Measurements from ENCODE around the gene SESN2. TPM values are rescaled to one million over a fixed set of nuclear protein-coding genes. Genes with fewer than 3 reads are reported as not detected.

The SESN2 gene
- total and polyA plus RNA-seq, 10 of the 15 experiments (the other 5 are each of a cell fraction or from before 2014, with no cell fraction given), result 1.5 to 40.9 (median 17.8) TPM

- Histone ChIP-seq H2AFZ (ENCODE audit: control insufficient read depth, low read depth, low read length) (no peak overlapping the region), H3K27me3 (replicated peaks in 1 of 2; ENCODE audit: control insufficient read depth in 2 of 2, insufficient read depth in 2 of 2, low read length in 1 of 2) (no peaks in the 10 kb centered on the region), H3K4me2 (ENCODE audit: control insufficient read depth, insufficient read depth) (no peak overlapping the region), H3K9ac (ENCODE audit: control insufficient read depth, insufficient read depth, low read length) (no peak overlapping the region), H3K9me3 (replicated peaks; ENCODE audit: control insufficient read depth, insufficient read depth, low read length) (no peaks in the 10 kb centered on the region), H3K27ac (ENCODE audit: control insufficient read depth, insufficient read depth) (no peak overlapping the region), H3K4me3 (no peak overlapping the region), H4K20me1 (ENCODE audit: control insufficient read depth, insufficient read depth) (0 out of 2 replicates have a peak, but pooled peaks cover 4% of the 10 kb centered on the region), H3K4me1 (ENCODE audit: control insufficient read depth, insufficient read depth, low read length) (no peaks in the 10 kb centered on the region), H3K79me2 (ENCODE audit: control insufficient read depth, insufficient read depth, low read length) (peaks cover 32% of the 10 kb centered on the region), H3K36me3 (ENCODE audit: control insufficient read depth in 2 of 2, insufficient read depth in 2 of 2, low read length in 1 of 2) (no peaks in the 10 kb centered on the region; a peak in 1 of 4 replicates)
- ChIA-PET SMC1A (ENCODE audit: uncharacterized antibody, unreplicated experiment) (interaction anchor here (0.6 to 1.6 kb wide), 2 partner anchors 16 to 246 kb away, joined by 3 to 4 read pairs; no protein-coding TSS in a partner anchor), POLR2A (interaction anchor here (0.6 kb wide), 1 partner anchor 165 kb away, joined by 3 read pairs; no protein-coding TSS in a partner anchor), CTCF (interaction anchor here (3.0 kb wide), 1 partner anchor 16 kb away, joined by 24 read pairs; no protein-coding TSS in a partner anchor), RAD21 (ENCODE audit: unreplicated experiment) (interaction anchor here (0.6 kb wide), 1 partner anchor 250 kb away, joined by 3 read pairs; no protein-coding TSS in a partner anchor)
- DNase-seq (ENCODE audit: low read depth, low spot score), result no peak
- no peak for FAIRE-seq
- in situ Hi-C loops (cut with MboI) (no loop called here), intact Hi-C loops (cut with micrococcal nuclease; ENCODE audit: unreplicated experiment) (no loop called here)
- peak; percentile 11; the same call in 2 of the 3 replicates for ATAC-seq
- WGBS (ENCODE audit: insufficient coverage, insufficient replicate concordance, low lambda C conversion rate, missing lambda C conversion rate), result 100% methylated on average over 1 of the region's 1 CpG
- no TSS peak for BruUV-seq (replicated peaks)
- TF ChIP-seq ELK1 (IDR thresholded peaks at IDR 0.05; ENCODE audit: low read depth, low read length) (no peak), FOXK2 (IDR thresholded peaks at IDR 0.05) (no peak), MLLT1 (IDR thresholded peaks at IDR 0.05) (no peak), FOXM1 (IDR thresholded peaks at IDR 0.05; ENCODE audit: low read depth, low read length) (no peak), ZBTB4 (CRISPR knock-in tag; IDR thresholded peaks at IDR 0.05) (no peak), ZBTB33 (IDR thresholded peaks at IDR 0.05) (no peak), RAD51 (IDR thresholded peaks at IDR 0.05) (no peak), ZNF384 (IDR thresholded peaks at IDR 0.05; ENCODE audit: borderline replicate concordance, low read depth, low read length) (no peak), RCOR1 (conservative IDR thresholded peaks at IDR 0.05; ENCODE audit: low read depth, low read length) (no peak), IRF4 (IDR thresholded peaks at IDR 0.05; ENCODE audit: low read depth, low read length) (no peak)
These were observed 5.6 kb downstream of the SESN2 start for GRCh38 chr1:28264897-28265296.

Data from GM12878 (cell line).